Measurements from ENCODE around the gene PAX4. TPM values are rescaled to one million over a fixed set of nuclear protein-coding genes. Genes with fewer than 3 reads are reported as not detected.
"Not testable (repeated sequence)": the region's sequence is repeated elsewhere in the genome, so short reads cannot be mapped to it uniquely, and the experiment has no call there.

Gene PAX4
- total RNA-seq, 4 donors from 2014 or later, result not detected

- Histone ChIP-seq H3K27me3 (no peaks in the 10 kb centered on the region), H3K36me3 (peaks cover 0 to 20% of the 10 kb centered on the region in 2 donors), H3K9me3 (no peaks in the 10 kb centered on the region), H3K4me1 (peaks cover 25 to 30% of the 10 kb centered on the region in 2 donors), H3K4me3 (no peak overlapping the region), H3K27ac (no peak overlapping the region)
- in situ Hi-C loops (cut with MboI; ENCODE audit: low sequenced_read_pairs in 4 of 4), result loop anchor here in 2 of 4 donors (10.0 to 25.0 kb wide), 2 partner anchors 191 to 193 kb away; partner anchors contain the start of gene ZNF800 (in 1 of the 2)
- intact Hi-C loops (cut with DNase I; ENCODE audit: low total_unique reads), result no loop called here
- no peak for DNase-seq
- ATAC-seq, result no peak
- TF ChIP-seq POLR2A (IDR thresholded peaks at IDR 0.05) (no peak), CTCF (IDR thresholded peaks at IDR 0.05 in 4 of 5, conservative IDR thresholded peaks at IDR 0.05 in 1 of 5) (no peak)
These were observed 39.8 kb downstream of the PAX4 start for GRCh38 chr7:127578036-127578684.

- in situ Hi-C loops (cut with MboI; ENCODE audit: low sequenced_read_pairs in 4 of 4), result loop anchor here in 1 of 4 donors (10.0 kb wide), 1 partner anchor 187 kb away; no protein-coding TSS in a partner anchor
- no peak for TF ChIP-seq CTCF (IDR thresholded peaks at IDR 0.05 in 4 of 5, conservative IDR thresholded peaks at IDR 0.05 in 1 of 5)
- TF ChIP-seq POLR2A (IDR thresholded peaks at IDR 0.05), result no peak
These were observed 46.0 kb downstream of the PAX4 start for GRCh38 chr7:127571741-127572505.

GRCh38 chr7:127568034-127568433 lies 49.9 kb downstream of the PAX4 start:
- H3K27me3 ChIP-seq; in situ Hi-C loops (cut with MboI; ENCODE audit: low sequenced_read_pairs in 4 of 4); H3K36me3 ChIP-seq; DNase-seq; H3K4me1 ChIP-seq; intact Hi-C loops (cut with DNase I; ENCODE audit: low total_unique reads); ATAC-seq; H3K4me3 ChIP-seq; H3K27ac ChIP-seq; H3K9me3 ChIP-seq: not testable (repeated sequence)

More at GRCh38 chr7:127571741-127572505, 46.0 kb downstream of the PAX4 start:
- no peak overlapping the region for H3K27ac ChIP-seq
- intact Hi-C loops (cut with DNase I; ENCODE audit: low total_unique reads), result no loop called here
- H3K4me3 ChIP-seq, result no peak overlapping the region
- H3K36me3 ChIP-seq, result no peaks in the 10 kb centered on the region
- H3K9me3 ChIP-seq, result no peaks in the 10 kb centered on the region
- DNase-seq (no peak), ATAC-seq (no peak)
- H3K27me3 ChIP-seq, result no peaks in the 10 kb centered on the region
- no peaks in the 10 kb centered on the region for H3K4me1 ChIP-seq

- ATAC-seq (no peak), DNase-seq (no peak)
- no peak overlapping the region for H3K4me3 ChIP-seq
- intact Hi-C loops (cut with DNase I; ENCODE audit: low total_unique reads), result no loop called here
- H3K27me3 ChIP-seq, result no peaks in the 10 kb centered on the region
- H3K27ac ChIP-seq, result no peak overlapping the region
- in situ Hi-C loops (cut with MboI; ENCODE audit: low sequenced_read_pairs in 4 of 4), result no loop called here
- TF ChIP-seq POLR2A (IDR thresholded peaks at IDR 0.05), result no peak
- no peak for TF ChIP-seq CTCF (IDR thresholded peaks at IDR 0.05 in 4 of 5, conservative IDR thresholded peaks at IDR 0.05 in 1 of 5)
- no peaks in the 10 kb centered on the region for H3K4me1 ChIP-seq
- no peaks in the 10 kb centered on the region for H3K36me3 ChIP-seq
- no peaks in the 10 kb centered on the region for H3K9me3 ChIP-seq
These were observed 51.7 kb downstream of the PAX4 start for GRCh38 chr7:127566242-127566641.

Other genes with a start within 250 kb of the PAX4 start
- gene ZNF800, start 225.4 kb downstream of the PAX4 start, total RNA-seq, result 10 to 100 TPM; 22.1 to 41.3 (median 30.1) TPM
- 10 to 100 TPM; 12.3 to 17.9 (median 15.4) TPM for gene GCC1, start 32.5 kb downstream of the PAX4 start, total RNA-seq
- 100 to 1,000 TPM in 3 of 4 donors, 10 to 100 TPM in 1; 76.3 to 202 (median 156) TPM for gene ARF5, start 29.7 kb downstream of the PAX4 start, total RNA-seq
- 1 to 10 TPM in 2 of 4 donors, not detected in 2; 1.9 to 2.5 TPM for gene FSCN3, start 24.4 kb downstream of the PAX4 start, total RNA-seq
- 10 to 100 TPM; 30.4 to 73.0 (median 50.3) TPM for gene SND1, start 34.1 kb upstream of the PAX4 start, total RNA-seq

Data from gastrocnemius medialis (tissue), 4 donors.